SK-N-SH treated with all-trans-retinoic acid at 6 μM for 48 hours (cell line): ENCODE measurements around the gene CTDSP2.
A peak's percentile ranks its signal among the peaks of the same experiment; 100 is the strongest.

Experiments
- ATAC-seq: fragments of 200-7000 bp; cut with Tn5 transposase; 3 replicates; pipeline ENCODE4 v1.9.1; 2020; ENCODE audit warnings: mild to moderate bottlenecking, moderate library complexity
- ARNTL ChIP-seq: fragments of 450-650 bp; formaldehyde crosslinking; IDR thresholded peaks from 2 replicates; pipeline ENCODE4 v1.5.0; 2020; ENCODE audit warnings: low read depth, mild to moderate bottlenecking, moderate library complexity, borderline replicate concordance
- BACH2 ChIP-seq: fragments of 250-450 bp; sonication (Bioruptor Pico); IDR thresholded peaks from 2 replicates; pipeline ENCODE4 v1.9.0; 2021; ENCODE audit warnings: mild to moderate bottlenecking, borderline replicate concordance
- CREB5 ChIP-seq: fragments of 250-450 bp; sonication (Bioruptor Pico); IDR thresholded peaks from 2 replicates; pipeline ENCODE4 v1.5.1; 2020; ENCODE audit warnings: low read depth, mild to moderate bottlenecking, moderate library complexity
- CSDC2 ChIP-seq: fragments of 250-450 bp; sonication (Bioruptor Pico); IDR thresholded peaks from 2 replicates; pipeline ENCODE4 v1.5.0; 2020; ENCODE audit warnings: mild to moderate bottlenecking, moderate library complexity
- CSRNP3 ChIP-seq: fragments of 250-450 bp; sonication (Bioruptor Pico); IDR thresholded peaks from 2 replicates; pipeline ENCODE4 v1.5.1; 2021; ENCODE audit warnings: mild to moderate bottlenecking, moderate library complexity
- ESRRG ChIP-seq: fragments of 250-450 bp; sonication (Bioruptor Pico); IDR thresholded peaks from 2 replicates; pipeline ENCODE4 v1.6.1; 2021; ENCODE audit warnings: mild to moderate bottlenecking
- GLIS3 ChIP-seq: fragments of 250-450 bp; sonication (Bioruptor Pico); IDR thresholded peaks from 2 replicates; pipeline ENCODE4 v1.5.0; 2020; ENCODE audit warnings: mild to moderate bottlenecking, moderate library complexity
- ISL1 ChIP-seq: fragments of 250-450 bp; sonication (Bioruptor Pico); IDR thresholded peaks from 2 replicates; pipeline ENCODE4 v2.1.2; 2022; ENCODE audit warnings: mild to moderate bottlenecking, moderate library complexity
- OSR1 ChIP-seq: fragments of 250-450 bp; sonication (Bioruptor Pico); IDR thresholded peaks from 2 replicates; pipeline ENCODE4 v1.8.0; 2022; ENCODE audit warnings: moderate library complexity, mild to moderate bottlenecking, inconsistent platforms
- PATZ1 ChIP-seq: fragments of 250-450 bp; sonication (Bioruptor Pico); IDR thresholded peaks from 2 replicates; pipeline ENCODE4 v1.8.0; 2020; ENCODE audit warnings: mild to moderate bottlenecking, moderate library complexity, borderline replicate concordance
- POU6F1 ChIP-seq: fragments of 250-450 bp; sonication (Bioruptor Pico); IDR thresholded peaks from 2 replicates; pipeline ENCODE4 v1.8.0; 2021; ENCODE audit warnings: low read depth, mild to moderate bottlenecking, moderate library complexity, borderline replicate concordance
- PPARA ChIP-seq: fragments of 250-450 bp; sonication (Bioruptor Pico); IDR thresholded peaks from 2 replicates; pipeline ENCODE4 v1.5.0; 2020; ENCODE audit warnings: mild to moderate bottlenecking, borderline replicate concordance
- RARB ChIP-seq: fragments of 250-450 bp; sonication (Bioruptor Pico); IDR thresholded peaks from 2 replicates; pipeline ENCODE4 v1.8.0; 2021; ENCODE audit warnings: mild to moderate bottlenecking, moderate library complexity
- SNAI2 ChIP-seq: fragments of 250-450 bp; sonication (Bioruptor Pico); IDR thresholded peaks from 2 replicates; pipeline ENCODE4 v1.5.0; 2020; ENCODE audit warnings: mild to moderate bottlenecking, moderate library complexity
- TCF4 ChIP-seq: fragments of 250-450 bp; sonication (Bioruptor Pico); IDR thresholded peaks from 2 replicates; pipeline ENCODE4 v1.8.0; 2021; ENCODE audit warnings: mild to moderate bottlenecking, moderate library complexity, borderline replicate concordance
- TOX ChIP-seq: fragments of 250-450 bp; sonication (Bioruptor Pico); IDR thresholded peaks from 2 replicates; pipeline ENCODE4 v1.8.0; 2021; ENCODE audit warnings: mild to moderate bottlenecking, moderate library complexity, borderline replicate concordance
- TSHZ2 ChIP-seq: fragments of 250-450 bp; sonication (Bioruptor Pico); IDR thresholded peaks from 2 replicates; pipeline ENCODE4 v1.5.0; 2020; ENCODE audit warnings: mild to moderate bottlenecking, moderate library complexity
- ZC3H10 ChIP-seq: fragments of 250-450 bp; sonication (Bioruptor Pico); IDR thresholded peaks from 2 replicates; pipeline ENCODE4 v1.5.1; 2021; ENCODE audit warnings: mild to moderate bottlenecking, moderate library complexity
- ZFP3 ChIP-seq: fragments of 250-450 bp; sonication (Bioruptor Pico); IDR thresholded peaks from 2 replicates; pipeline ENCODE4 v1.5.0; 2020; ENCODE audit warnings: mild to moderate bottlenecking, moderate library complexity
- ZFP30 ChIP-seq: fragments of 450-650 bp; formaldehyde crosslinking; IDR thresholded peaks from 2 replicates; pipeline ENCODE4 v1.5.0; 2022; ENCODE audit warnings: mild to moderate bottlenecking, moderate library complexity
- ZNF565 ChIP-seq: fragments of 450-650 bp; formaldehyde crosslinking; conservative IDR thresholded peaks from 2 replicates; pipeline ENCODE4 v1.5.0; 2020; ENCODE audit warnings: low read depth, mild to moderate bottlenecking, moderate library complexity
- ZNF70 ChIP-seq: fragments of 450-650 bp; formaldehyde crosslinking; IDR thresholded peaks from 2 replicates; pipeline ENCODE4 v1.5.0; 2020; ENCODE audit warnings: mild to moderate bottlenecking, moderate library complexity
- ZNF8 ChIP-seq: fragments of 450-650 bp; formaldehyde crosslinking; IDR thresholded peaks from 2 replicates; pipeline ENCODE4 v1.5.0; 2020; ENCODE audit warnings: mild to moderate bottlenecking, moderate library complexity

Gene CTDSP2

GRCh38 chr12:57893431-57894353 is 47.2 kb upstream of the CTDSP2 start:
- TF ChIP-seq CSRNP3 (CRISPR knock-in tag) (no peak), RARB (no peak), TOX (CRISPR knock-in tag) (no peak), PPARA (CRISPR knock-in tag) (no peak), ZC3H10 (CRISPR knock-in tag) (no peak), ARNTL (CRISPR knock-in tag) (no peak), ZNF565 (no peak), CREB5 (CRISPR knock-in tag) (no peak), ZFP30 (CRISPR knock-in tag) (no peak), ZNF70 (CRISPR knock-in tag) (no peak), TCF4 (CRISPR knock-in tag) (0 out of 2 replicates have a peak, but pooled peaks have one; percentile 15), TSHZ2 (CRISPR knock-in tag) (peak; percentile 60; the same call in 1 of the 2 replicates), CSDC2 (CRISPR knock-in tag) (no peak; the same call in 1 of the 2 replicates), ESRRG (CRISPR knock-in tag) (no peak), ZNF8 (CRISPR knock-in tag) (no peak), ZFP3 (CRISPR knock-in tag) (0 out of 2 replicates have a peak, but pooled peaks have one; percentile 39), PATZ1 (0 out of 2 replicates have a peak, but pooled peaks have one; percentile 34), SNAI2 (CRISPR knock-in tag) (no peak), GLIS3 (CRISPR knock-in tag) (no peak), ISL1 (no peak), BACH2 (CRISPR knock-in tag) (no peak), OSR1 (CRISPR knock-in tag) (no peak), POU6F1 (CRISPR knock-in tag) (no peak)
- ATAC-seq = peak; percentile 85
